Stimulated activated CD4-positive, alpha-beta T cell treated with anti-CD3 and anti-CD28 coated beads, Interleukin-4, amount 100 ng/mL, for 1 hour (primary cell): ENCODE measurements around the gene AKIRIN2.

ENCODE experiments used
- DNase-seq: peaks from one replicate; pipeline ENCODE4 v3.0.0-alpha.2; 2020

AKIRIN2 gene

DNA sequence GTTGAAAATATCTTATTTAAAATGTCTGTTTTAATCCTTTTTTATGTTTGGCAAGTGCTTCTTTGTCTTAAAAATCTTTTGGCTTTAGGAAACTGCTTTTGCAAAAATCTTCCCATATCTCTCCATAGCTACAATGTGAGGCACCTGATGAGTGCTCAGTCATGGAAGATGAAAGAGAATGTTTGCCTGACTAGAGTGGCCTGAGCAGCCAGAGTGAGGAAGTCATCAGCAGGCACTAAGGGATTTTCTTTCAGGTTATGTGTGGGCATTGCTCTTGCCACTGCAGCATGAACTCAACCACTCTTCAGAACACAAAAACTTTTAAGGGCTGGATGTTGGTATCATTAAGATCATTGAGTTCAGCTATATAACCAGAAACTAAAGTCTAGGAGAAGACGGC lies 47.9 kb downstream of the AKIRIN2 start:
- DNase-seq = no peak

- no peak for DNase-seq
Observed at GRCh38 chr6:87653074-87653962, 48.7 kb downstream of the AKIRIN2 start.

GRCh38 chr6:87645080-87645479 lies 57.0 kb downstream of the AKIRIN2 start:
- no peak for DNase-seq

GRCh38 chr6:87641065-87641692 lies 60.9 kb downstream of the AKIRIN2 start:
- no peak for DNase-seq

DNA sequence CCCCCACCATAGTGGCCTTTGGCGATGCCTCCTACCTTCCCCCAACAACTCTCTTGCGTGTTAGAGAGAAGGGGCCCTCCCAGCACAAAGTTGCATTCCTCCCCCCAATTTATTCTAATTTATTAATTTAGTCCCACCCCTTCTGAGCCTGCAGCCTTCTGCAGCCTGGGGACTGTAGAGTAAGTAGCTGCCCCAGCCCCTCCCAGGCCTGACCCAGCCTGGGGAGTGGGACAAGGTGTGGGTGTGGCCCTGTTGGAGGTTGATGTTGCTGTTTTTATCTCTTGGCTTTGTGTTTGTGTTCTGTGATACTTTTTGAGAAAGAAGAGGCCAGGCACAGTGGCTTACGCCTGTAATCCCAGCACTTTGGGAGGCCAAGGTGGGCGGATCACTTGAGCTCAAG lies 62.7 kb downstream of the AKIRIN2 start:
- DNase-seq = no peak

DNA sequence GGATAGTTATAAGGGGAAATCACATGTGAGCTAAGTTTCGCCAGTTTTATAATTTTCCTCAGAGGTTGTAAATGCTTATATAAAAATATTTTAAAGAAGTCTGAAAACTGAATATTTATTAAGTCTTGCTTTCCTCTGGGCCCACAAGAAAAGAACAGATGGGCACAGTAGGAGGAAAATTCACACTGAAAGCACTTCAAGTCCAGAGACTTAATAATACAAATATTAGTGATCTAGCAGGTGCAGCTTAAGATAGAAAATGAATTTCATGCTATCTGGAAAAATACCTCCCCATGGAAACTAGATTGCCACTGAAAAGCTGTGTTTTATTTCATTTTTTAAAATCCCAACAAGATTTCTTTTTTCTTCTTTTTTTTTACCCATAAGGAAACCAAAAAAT lies 64.9 kb downstream of the AKIRIN2 start:
- DNase-seq = no peak

DNA sequence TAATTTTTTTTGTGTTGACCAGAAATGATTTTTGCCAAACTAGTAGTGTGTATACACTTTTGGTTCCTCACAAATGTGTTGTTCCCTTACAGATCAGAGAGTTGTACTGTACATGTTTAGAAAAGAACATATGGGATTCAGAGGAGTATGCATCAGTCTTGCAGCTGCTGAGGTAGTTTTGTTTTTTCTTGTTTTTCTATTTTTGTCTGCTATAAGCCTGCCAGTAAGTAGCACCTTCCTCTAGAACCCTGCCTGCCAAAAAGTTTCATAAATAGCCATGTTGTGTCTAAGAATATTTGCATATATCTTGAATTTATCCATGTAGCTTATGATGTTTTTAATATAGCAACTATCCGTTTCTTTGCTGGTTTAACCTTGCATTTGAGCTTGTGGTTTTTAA lies 65.7 kb downstream of the AKIRIN2 start:
- DNase-seq = no peak

GRCh38 chr6:87633851-87634250 lies 68.2 kb downstream of the AKIRIN2 start:
- DNase-seq = no peak

DNA sequence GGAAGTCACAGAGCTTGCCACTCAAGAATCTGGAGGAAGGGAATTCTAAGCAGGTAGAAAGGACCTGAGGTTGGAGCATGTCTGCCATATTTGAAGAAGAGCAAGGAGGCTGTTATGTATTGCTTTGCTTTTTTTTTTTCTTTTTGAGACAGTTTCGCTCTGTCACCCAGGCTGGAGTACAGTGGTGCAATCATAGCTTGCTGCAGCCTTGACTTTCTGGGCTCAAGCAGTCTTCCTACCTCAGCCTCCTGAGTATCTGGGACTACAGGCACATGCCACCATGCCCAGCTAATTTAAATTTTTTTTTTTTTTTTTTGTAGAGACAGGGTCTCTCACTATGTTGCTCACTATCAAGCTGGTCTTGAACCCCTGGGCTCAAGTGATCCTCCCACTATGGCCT lies 71.3 kb downstream of the AKIRIN2 start:
- DNase-seq = no peak

DNA sequence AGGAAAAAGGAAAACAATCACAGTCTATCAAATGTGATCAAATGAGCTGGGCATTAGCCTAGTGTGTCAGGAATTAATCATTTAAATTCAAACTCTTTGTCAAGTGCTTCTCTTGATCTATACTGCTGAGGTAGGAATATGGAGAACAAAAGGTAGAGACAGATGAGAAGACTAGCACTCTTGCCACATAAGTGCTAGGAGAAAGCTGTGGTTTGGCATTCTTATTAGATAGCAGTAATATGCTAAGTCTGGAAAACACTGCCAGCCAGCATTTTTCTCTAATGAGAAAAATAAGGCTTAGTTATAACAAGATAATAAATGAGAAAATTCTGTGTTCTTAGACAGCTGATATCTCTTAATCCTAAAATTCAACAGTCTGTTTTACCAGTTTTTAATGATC lies 73.2 kb downstream of the AKIRIN2 start:
- no peak for DNase-seq

GRCh38 chr6:87628424-87628823 lies 73.6 kb downstream of the AKIRIN2 start:
- DNase-seq = no peak
